MCF 10A (cell line): ENCODE measurements around the gene KIF1C. TPM values are rescaled to one million over a fixed set of nuclear protein-coding genes. Genes with fewer than 3 reads are reported as not detected.

Experiments
- BruUV-seq: library from RNA; stranded (reverse); fragments of 400-500 nt; replicated peaks from 2 replicates; lab custom pipeline; 2021; lab: Mats Ljungman, UMichigan
- CTCF ChIA-PET: fragments of 300-600 bp; sonication (Branson Sonifier 250); formaldehyde crosslinking; extraction: SDS; loops from one replicate; lab custom pipeline; 2021; ENCODE audit warnings: antibody characterized with exemption, inconsistent platforms; lab: Yijun Ruan, JAX
- POLR2A ChIA-PET: fragments of 300-600, 350-650 bp; sonication (Branson Sonifier 250); formaldehyde crosslinking; extraction: SDS; loops from one replicate; lab custom pipeline; 2020; ENCODE audit warnings: antibody characterized with exemption, inconsistent platforms; lab: Yijun Ruan, JAX
- DNase-seq: peaks from one replicate; pipeline ENCODE4 v3.0.0-alpha.2; 2018; ENCODE audit not compliant: unreplicated experiment
- H3K27ac Mint-ChIP-seq: one replicate; pipeline ENCODE4 v1.8.0; 2022; ENCODE audit warnings: mild to moderate bottlenecking, low read depth, mixed read lengths; ENCODE audit not compliant: unreplicated experiment
- H3K27me3 Mint-ChIP-seq: one replicate; pipeline ENCODE4 v1.8.0; 2022; ENCODE audit warnings: mixed read lengths; ENCODE audit not compliant: insufficient read depth, unreplicated experiment
- H3K36me3 Mint-ChIP-seq: one replicate; pipeline ENCODE4 v1.8.0; 2022; ENCODE audit warnings: mild to moderate bottlenecking, moderate library complexity, mixed read lengths; ENCODE audit not compliant: insufficient read depth, unreplicated experiment
- H3K4me1 Mint-ChIP-seq: one replicate; pipeline ENCODE4 v1.8.0; 2022; ENCODE audit warnings: mixed read lengths; ENCODE audit not compliant: insufficient read depth, unreplicated experiment
- H3K4me3 Mint-ChIP-seq: one replicate; pipeline ENCODE4 v1.8.0; 2022; ENCODE audit warnings: mild to moderate bottlenecking, moderate library complexity, mixed read lengths; ENCODE audit not compliant: unreplicated experiment
- H3K9me3 Mint-ChIP-seq: one replicate; pipeline ENCODE4 v1.8.0; 2022; ENCODE audit warnings: mixed read lengths; ENCODE audit not compliant: unreplicated experiment
- intact Hi-C: fragments of 100-400 bp; cut with micrococcal nuclease; formaldehyde crosslinking; loops from 2 replicates; pipeline ENCODE4 v1.14.1; 2022
- total RNA-seq: library from RNA; stranded (reverse); gene quantifications from 2 replicates; pipeline ENCODE4 v1.2.3, GENCODE V29; 2022
- TF ChIP-seq, protein P1 (sequence below): fragments of 200-600 bp; IDR thresholded peaks from one replicate; pipeline ENCODE4 v1.8.0; 2022; ENCODE audit warnings: antibody characterized with exemption, mild to moderate bottlenecking; ENCODE audit not compliant: unreplicated experiment

The KIF1C gene
- total RNA-seq, 1 experiment from 2014 or later: 84.8 TPM

DNA sequence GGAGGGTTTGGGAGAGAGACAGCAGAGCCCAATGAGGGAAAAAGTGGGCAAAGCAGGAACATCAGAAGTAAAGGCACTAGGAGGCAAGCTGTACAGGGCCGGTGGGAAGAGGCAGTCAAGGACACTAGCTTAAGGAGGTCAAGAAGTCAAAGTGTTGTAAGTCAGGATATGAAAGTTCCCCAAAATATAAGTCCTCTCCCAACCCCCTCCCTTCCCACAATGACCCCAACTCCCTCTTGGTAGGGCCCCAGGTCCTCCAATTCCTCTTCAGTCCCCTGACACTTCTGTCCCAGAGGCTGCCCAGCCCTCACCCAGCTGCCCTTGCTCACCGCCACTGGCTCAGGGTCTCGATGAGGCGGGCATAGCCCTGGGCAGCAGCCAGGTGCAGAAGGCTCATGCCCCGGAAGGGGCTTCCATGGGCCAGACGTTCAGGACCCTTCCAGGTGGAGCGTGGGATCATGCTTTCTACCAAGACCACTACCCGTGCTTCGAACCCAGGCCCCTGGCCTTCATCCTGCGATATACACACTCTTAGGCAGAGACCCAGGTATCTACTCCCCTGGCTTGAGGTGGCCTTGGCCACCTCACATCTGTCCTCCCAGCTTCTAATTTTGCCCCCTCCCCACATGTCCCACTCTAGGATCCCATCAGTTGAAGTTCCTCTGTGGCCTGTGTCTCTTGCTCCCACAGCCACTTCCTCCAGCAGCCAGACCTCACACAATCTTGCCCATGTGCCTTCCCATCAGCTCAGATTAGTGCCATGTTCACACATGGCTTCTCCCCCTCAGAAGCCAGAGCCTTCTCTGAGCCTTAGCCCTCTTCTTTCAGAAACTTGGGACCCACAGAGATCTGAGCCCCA lies 24.3 kb upstream of the KIF1C start:
- POLR2A ChIA-PET: interaction anchor here (1.5 to 13.3 kb wide), 2 partner anchors 13 to 25 kb away, joined by 5 to 639 read pairs; partner anchors contain the start of genes ENO3, PFN1, RNF167 and SLC25A11
- no peak for DNase-seq
- no peak overlapping the region for H3K27ac Mint-ChIP-seq
- H3K4me3 Mint-ChIP-seq: no peak overlapping the region
- no peaks in the 10 kb centered on the region for H3K9me3 Mint-ChIP-seq
- H3K27me3 Mint-ChIP-seq: no peaks in the 10 kb centered on the region
- H3K4me1 Mint-ChIP-seq: peaks cover 15% of the 10 kb centered on the region
- BruUV-seq: no TSS peak
- CTCF ChIA-PET: no interaction called here
- intact Hi-C loops: no loop called here
- H3K36me3 Mint-ChIP-seq: peaks cover 71% of the 10 kb centered on the region
- TF ChIP-seq, protein P1, sequence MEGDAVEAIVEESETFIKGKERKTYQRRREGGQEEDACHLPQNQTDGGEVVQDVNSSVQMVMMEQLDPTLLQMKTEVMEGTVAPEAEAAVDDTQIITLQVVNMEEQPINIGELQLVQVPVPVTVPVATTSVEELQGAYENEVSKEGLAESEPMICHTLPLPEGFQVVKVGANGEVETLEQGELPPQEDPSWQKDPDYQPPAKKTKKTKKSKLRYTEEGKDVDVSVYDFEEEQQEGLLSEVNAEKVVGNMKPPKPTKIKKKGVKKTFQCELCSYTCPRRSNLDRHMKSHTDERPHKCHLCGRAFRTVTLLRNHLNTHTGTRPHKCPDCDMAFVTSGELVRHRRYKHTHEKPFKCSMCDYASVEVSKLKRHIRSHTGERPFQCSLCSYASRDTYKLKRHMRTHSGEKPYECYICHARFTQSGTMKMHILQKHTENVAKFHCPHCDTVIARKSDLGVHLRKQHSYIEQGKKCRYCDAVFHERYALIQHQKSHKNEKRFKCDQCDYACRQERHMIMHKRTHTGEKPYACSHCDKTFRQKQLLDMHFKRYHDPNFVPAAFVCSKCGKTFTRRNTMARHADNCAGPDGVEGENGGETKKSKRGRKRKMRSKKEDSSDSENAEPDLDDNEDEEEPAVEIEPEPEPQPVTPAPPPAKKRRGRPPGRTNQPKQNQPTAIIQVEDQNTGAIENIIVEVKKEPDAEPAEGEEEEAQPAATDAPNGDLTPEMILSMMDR: no peak

DNA sequence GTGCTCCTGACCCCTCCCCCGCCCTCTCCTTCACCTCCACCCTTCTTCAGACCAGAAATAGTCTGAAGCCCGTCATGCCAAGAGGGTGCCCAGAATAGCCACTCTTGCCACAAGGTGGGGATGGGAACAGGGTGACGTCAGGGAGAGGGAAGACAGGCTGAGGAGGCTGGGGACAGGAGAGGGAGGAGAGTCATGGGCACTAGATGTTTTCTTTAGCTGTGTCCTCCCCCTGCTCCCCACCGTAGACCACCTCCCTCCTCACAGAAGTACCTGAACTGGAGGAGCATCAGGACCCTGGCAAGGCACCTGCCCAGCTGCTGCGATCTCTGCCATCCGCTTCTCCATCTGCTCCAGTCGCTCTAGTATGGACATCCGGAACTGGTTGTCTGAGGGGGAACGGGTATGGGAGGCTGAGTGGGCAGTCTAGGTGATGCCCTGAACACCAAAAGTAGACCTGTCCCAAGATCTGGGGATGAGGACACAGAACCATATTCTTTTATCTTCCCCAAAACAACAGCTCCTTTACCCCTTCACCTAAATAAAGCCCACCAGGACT lies 23.6 kb upstream of the KIF1C start:
- Mint-ChIP-seq H3K4me3 (no peak overlapping the region), H3K9me3 (no peaks in the 10 kb centered on the region), H3K36me3 (peaks cover 78% of the 10 kb centered on the region), H3K27ac (no peak overlapping the region), H3K4me1 (peaks cover 15% of the 10 kb centered on the region), H3K27me3 (no peaks in the 10 kb centered on the region)
- intact Hi-C loops: no loop called here
- no TSS peak for BruUV-seq
- ChIA-PET CTCF (interaction anchor here (0.7 to 1.6 kb wide), 3 partner anchors 8 to 88 kb away, joined by 3 to 6 read pairs (median 4); partner anchors contain the start of gene CAMTA2), POLR2A (interaction anchor here (1.5 to 13.3 kb wide), 2 partner anchors 12 to 26 kb away, joined by 5 to 639 read pairs; partner anchors contain the start of genes ENO3, PFN1, RNF167 and SLC25A11)
- TF ChIP-seq, protein P1: no peak
- DNase-seq: no peak

DNA sequence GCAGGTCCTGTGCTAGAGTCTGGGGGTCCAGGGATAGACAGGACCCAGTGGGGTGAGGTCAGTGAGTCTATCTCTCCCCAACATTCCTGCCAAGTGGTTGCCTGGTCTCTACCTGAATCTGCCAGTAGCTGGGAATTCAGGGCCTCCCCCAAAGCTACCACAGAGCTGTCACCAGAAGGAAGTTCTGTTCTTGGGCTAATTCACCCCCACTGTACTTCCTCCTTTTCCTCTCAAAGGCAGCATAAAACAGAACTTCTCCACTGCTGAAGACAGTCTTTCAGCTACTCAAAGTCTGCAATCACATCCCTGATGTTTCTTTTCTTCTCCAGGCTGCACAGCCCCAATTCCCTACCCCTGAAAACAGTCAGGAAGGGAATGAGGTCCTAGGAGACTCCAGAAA lies 19.0 kb upstream of the KIF1C start:
- Mint-ChIP-seq H3K4me1 (peaks cover 11% of the 10 kb centered on the region), H3K9me3 (no peaks in the 10 kb centered on the region), H3K27me3 (no peaks in the 10 kb centered on the region), H3K36me3 (peaks cover 79% of the 10 kb centered on the region), H3K4me3 (no peak overlapping the region), H3K27ac (no peak overlapping the region)
- TF ChIP-seq, protein P1: no peak
- CTCF ChIA-PET: interaction anchor here (0.8 to 3.6 kb wide), 2 partner anchors 9 to 83 kb away, joined by 4 to 50 read pairs; partner anchors contain the start of gene CAMTA2
- POLR2A ChIA-PET: interaction anchor here (1.2 to 1.6 kb wide), 3 partner anchors 8 to 10 kb away, joined by 4 to 10 read pairs (median 6); partner anchors contain the start of genes CAMTA2 and SPAG7
- BruUV-seq: no TSS peak
- no peak for DNase-seq
- intact Hi-C loops: no loop called here
